HepG2 (cell line): Measurements from ENCODE around the gene CPNE2.
A peak's percentile ranks its signal among the peaks of the same experiment; 100 is the strongest.

Source experiments
- HNRNPH1 ChIP-seq: fragments of 200-400 bp; formaldehyde crosslinking; optimal IDR thresholded peaks from 2 replicates; pipeline ENCODE3; 2017; ENCODE audit warnings: mild to moderate bottlenecking, low read depth, low read length
- KDM4B ChIP-seq: sonication (generic); formaldehyde crosslinking; IDR thresholded peaks from 2 replicates; pipeline ENCODE4 v1.4.0; 2020; ENCODE audit warnings: missing genetic modification reagents
- KLF11 ChIP-seq: IDR thresholded peaks from 2 replicates; pipeline ENCODE4 v1.6.1; 2016; ENCODE audit warnings: missing compliant biosample characterization
- KLF16 ChIP-seq, 2 experiments: sonication (generic) in 1 of 2; formaldehyde crosslinking in 1 of 2; IDR thresholded peaks; 2 replicates each; pipeline versions ENCODE4 v1.6.1 to v1.8.0; 2016 to 2023; ENCODE audit warnings: missing genetic modification reagents in 2 of 2, missing compliant biosample characterization in 1 of 2
- MYNN ChIP-seq: sonication (generic); formaldehyde crosslinking; IDR thresholded peaks from 2 replicates; pipeline ENCODE4 v1.4.0; 2020; ENCODE audit warnings: mild to moderate bottlenecking, low read depth, missing genetic modification reagents
- NFATC3 ChIP-seq: sonication (generic); formaldehyde crosslinking; IDR thresholded peaks from 2 replicates; pipeline ENCODE4 v1.5.1; 2020; ENCODE audit warnings: mild to moderate bottlenecking, missing genetic modification reagents
- PHF20 ChIP-seq: sonication (generic); formaldehyde crosslinking; IDR thresholded peaks from 2 replicates; pipeline ENCODE4 v1.5.0; 2020; ENCODE audit warnings: mild to moderate bottlenecking, missing genetic modification reagents
- POLR2A ChIP-seq, 2 experiments: IDR thresholded peaks; 2 replicates each; pipeline ENCODE4 v1.6.1; 2011; ENCODE audit warnings: low read depth in 2 of 2, low read length in 2 of 2, mild to moderate bottlenecking in 1 of 2, moderate library complexity in 1 of 2; ENCODE audit not compliant: insufficient read depth in 1 of 2
- SATB2 ChIP-seq: sonication (generic); formaldehyde crosslinking; IDR thresholded peaks from 2 replicates; pipeline ENCODE4 v1.5.0; 2020; ENCODE audit warnings: missing genetic modification reagents
- SETDB1 ChIP-seq: sonication (generic); formaldehyde crosslinking; IDR thresholded peaks from 2 replicates; pipeline ENCODE4 v1.5.1; 2020; ENCODE audit warnings: missing genetic modification reagents, mild to moderate bottlenecking, borderline replicate concordance
- ZNF546 ChIP-seq: sonication (generic); formaldehyde crosslinking; conservative IDR thresholded peaks from 2 replicates; pipeline ENCODE4 v1.8.1; 2023; ENCODE audit warnings: mild to moderate bottlenecking, missing genetic modification reagents
- TF ChIP-seq, protein P1 (sequence below): sonication (generic); formaldehyde crosslinking; IDR thresholded peaks from 2 replicates; pipeline ENCODE4 v1.5.0; 2020; ENCODE audit warnings: mild to moderate bottlenecking, missing genetic modification reagents, moderate library complexity
- TF ChIP-seq, protein P2 (sequence below): sonication (generic); formaldehyde crosslinking; IDR thresholded peaks from 2 replicates; pipeline ENCODE4 v1.8.1; 2023; ENCODE audit warnings: missing genetic modification reagents, inconsistent platforms, borderline replicate concordance
- TF ChIP-seq, protein P3 (sequence below), 2 experiments: IDR thresholded peaks; 2 replicates each; pipeline ENCODE4 v1.6.1; 2011 to 2012; ENCODE audit warnings: low read length in 2 of 2, borderline replicate concordance in 1 of 2, low read depth in 1 of 2, mild to moderate bottlenecking in 1 of 2, moderate library complexity in 1 of 2

DNA sequence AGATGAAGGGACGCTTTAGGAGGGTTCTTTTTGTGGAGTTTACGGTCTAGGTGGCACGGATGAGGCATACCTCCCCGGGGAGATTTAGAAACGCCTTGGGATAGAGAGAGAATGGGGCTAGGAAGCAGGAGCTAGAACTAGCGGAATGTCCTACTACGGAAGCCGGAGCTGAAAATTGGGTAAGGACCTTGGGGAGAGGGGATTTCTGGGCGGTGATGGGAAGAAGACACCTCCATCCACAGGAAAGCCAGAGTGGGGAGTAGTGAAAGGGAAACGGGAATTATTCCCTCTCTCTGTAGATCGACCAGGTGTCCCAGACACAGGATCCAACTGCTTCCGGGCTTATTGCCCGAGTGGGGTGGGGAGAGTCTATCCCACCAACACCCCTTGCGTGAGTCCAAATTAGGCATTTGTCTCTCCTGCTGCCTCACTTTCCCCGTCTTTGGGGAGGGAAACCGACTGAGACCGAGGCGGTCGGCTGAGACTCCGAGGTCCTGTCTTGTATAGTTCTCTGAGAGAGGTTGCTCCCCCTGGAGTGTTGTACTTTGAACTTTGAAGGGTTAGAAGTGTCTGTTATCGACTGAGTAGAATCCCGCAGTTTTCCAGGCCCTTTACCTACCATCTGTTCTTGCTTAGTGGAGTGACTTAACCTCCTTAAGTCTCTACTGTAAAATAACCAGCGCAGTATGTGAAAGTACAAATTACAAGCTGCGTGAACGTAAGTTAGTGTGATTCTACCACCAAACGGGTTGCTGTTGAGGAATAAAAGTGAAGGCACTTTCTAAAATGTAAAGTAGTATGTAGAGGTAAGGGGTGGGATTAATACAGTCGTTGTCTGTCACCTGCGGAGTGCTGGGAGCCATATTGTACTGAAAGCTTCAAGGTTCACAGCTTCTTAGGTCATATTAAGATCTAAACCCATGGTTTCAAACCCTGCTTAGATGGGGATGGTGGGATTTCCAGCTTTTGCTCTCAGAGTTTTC, 94.8 kb downstream of the CPNE2 start:
- TF ChIP-seq, protein P1, sequence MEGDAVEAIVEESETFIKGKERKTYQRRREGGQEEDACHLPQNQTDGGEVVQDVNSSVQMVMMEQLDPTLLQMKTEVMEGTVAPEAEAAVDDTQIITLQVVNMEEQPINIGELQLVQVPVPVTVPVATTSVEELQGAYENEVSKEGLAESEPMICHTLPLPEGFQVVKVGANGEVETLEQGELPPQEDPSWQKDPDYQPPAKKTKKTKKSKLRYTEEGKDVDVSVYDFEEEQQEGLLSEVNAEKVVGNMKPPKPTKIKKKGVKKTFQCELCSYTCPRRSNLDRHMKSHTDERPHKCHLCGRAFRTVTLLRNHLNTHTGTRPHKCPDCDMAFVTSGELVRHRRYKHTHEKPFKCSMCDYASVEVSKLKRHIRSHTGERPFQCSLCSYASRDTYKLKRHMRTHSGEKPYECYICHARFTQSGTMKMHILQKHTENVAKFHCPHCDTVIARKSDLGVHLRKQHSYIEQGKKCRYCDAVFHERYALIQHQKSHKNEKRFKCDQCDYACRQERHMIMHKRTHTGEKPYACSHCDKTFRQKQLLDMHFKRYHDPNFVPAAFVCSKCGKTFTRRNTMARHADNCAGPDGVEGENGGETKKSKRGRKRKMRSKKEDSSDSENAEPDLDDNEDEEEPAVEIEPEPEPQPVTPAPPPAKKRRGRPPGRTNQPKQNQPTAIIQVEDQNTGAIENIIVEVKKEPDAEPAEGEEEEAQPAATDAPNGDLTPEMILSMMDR: no peak
- peak; percentile 34 to 62; a peak in 1 of 4 replicates for TF ChIP-seq POLR2A (IDR thresholded peaks at IDR 0.05; ENCODE audit: insufficient read depth in 1 of 2, low read depth in 2 of 2, low read length in 2 of 2)
- TF ChIP-seq KLF11: no peak; the same call in 1 of the 2 replicates
- TF ChIP-seq, protein P2, sequence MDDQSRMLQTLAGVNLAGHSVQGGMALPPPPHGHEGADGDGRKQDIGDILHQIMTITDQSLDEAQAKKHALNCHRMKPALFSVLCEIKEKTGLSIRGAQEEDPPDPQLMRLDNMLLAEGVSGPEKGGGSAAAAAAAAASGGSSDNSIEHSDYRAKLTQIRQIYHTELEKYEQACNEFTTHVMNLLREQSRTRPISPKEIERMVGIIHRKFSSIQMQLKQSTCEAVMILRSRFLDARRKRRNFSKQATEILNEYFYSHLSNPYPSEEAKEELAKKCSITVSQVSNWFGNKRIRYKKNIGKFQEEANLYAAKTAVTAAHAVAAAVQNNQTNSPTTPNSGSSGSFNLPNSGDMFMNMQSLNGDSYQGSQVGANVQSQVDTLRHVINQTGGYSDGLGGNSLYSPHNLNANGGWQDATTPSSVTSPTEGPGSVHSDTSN (CRISPR knock-in tag): no peak
- no peak for TF ChIP-seq SATB2
- no peak for TF ChIP-seq MYNN (CRISPR knock-in tag)
- TF ChIP-seq, protein P3, sequence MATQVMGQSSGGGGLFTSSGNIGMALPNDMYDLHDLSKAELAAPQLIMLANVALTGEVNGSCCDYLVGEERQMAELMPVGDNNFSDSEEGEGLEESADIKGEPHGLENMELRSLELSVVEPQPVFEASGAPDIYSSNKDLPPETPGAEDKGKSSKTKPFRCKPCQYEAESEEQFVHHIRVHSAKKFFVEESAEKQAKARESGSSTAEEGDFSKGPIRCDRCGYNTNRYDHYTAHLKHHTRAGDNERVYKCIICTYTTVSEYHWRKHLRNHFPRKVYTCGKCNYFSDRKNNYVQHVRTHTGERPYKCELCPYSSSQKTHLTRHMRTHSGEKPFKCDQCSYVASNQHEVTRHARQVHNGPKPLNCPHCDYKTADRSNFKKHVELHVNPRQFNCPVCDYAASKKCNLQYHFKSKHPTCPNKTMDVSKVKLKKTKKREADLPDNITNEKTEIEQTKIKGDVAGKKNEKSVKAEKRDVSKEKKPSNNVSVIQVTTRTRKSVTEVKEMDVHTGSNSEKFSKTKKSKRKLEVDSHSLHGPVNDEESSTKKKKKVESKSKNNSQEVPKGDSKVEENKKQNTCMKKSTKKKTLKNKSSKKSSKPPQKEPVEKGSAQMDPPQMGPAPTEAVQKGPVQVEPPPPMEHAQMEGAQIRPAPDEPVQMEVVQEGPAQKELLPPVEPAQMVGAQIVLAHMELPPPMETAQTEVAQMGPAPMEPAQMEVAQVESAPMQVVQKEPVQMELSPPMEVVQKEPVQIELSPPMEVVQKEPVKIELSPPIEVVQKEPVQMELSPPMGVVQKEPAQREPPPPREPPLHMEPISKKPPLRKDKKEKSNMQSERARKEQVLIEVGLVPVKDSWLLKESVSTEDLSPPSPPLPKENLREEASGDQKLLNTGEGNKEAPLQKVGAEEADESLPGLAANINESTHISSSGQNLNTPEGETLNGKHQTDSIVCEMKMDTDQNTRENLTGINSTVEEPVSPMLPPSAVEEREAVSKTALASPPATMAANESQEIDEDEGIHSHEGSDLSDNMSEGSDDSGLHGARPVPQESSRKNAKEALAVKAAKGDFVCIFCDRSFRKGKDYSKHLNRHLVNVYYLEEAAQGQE (IDR thresholded peaks at IDR 0.05; ENCODE audit: borderline replicate concordance in 1 of 2, low read depth in 1 of 2, low read length in 2 of 2): no peak
- no peak for TF ChIP-seq HNRNPH1
- TF ChIP-seq NFATC3 (CRISPR knock-in tag): no peak
- no peak for TF ChIP-seq SETDB1
- no peak for TF ChIP-seq PHF20 (CRISPR knock-in tag)
- no peak for TF ChIP-seq KDM4B (CRISPR knock-in tag)
- TF ChIP-seq KLF16 (CRISPR knock-in tag; IDR thresholded peaks at IDR 0.05): no peak
- TF ChIP-seq ZNF546 (CRISPR knock-in tag): no peak
